GM21360 (cell line): ENCODE data around the gene PAPOLG.
"Not testable (repeated sequence)": the region's sequence is repeated elsewhere in the genome, so short reads cannot be mapped to it uniquely, and the experiment has no call there.

Source experiments
- ATAC-seq: cut with Tn5 transposase; IDR thresholded peaks from one replicate; pipeline ENCODE4 v1.9.1; 2021; ENCODE audit warnings: mild to moderate bottlenecking, moderate library complexity; ENCODE audit not compliant: unreplicated experiment

Gene PAPOLG

DNA sequence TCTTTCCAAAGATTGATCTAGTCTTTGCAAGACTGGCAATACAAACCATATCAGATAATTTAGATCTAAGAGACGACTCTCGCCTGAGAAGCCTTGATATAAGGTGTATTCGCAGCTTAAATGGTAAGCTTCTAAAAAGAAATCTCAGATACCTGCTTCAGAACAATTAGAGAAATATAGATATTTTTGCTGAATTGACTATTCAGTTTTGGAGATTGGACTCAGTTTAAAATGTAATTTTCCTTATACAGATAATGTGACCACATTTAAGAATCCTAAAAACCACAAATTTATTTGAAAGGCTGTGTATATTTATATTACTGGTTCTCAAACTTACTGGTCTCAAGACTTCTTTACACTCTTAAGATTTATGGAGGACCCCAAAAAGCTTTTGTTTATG lies 15.4 kb downstream of the PAPOLG start:
- ATAC-seq = no peak

DNA sequence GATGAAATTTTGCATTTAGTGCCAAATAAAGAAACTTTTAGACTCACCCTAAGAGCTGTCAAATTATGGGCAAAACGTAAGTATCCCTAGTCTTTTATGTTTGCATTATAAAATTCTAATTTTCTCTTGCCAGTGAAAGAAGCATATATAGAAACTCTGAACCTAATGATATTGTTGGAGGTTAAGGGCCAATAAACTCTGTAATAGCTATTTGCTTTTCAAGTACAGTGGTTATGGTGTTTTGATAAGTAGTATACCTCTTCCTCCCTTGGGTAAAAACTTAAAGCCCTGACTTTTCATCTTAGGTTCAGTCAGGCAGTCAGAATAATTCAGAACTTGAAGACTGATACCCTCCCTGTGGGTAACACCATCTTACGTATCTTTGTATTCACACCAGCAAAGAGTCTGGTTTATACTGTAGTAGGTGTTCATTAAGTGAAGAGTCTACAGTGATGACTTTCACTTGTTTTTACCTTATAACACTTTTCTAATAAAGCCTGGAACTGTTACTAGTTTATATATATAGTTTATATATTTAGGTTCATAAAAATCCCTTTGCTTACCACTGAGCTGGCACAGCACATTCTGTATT lies 19.1 kb downstream of the PAPOLG start:
- ATAC-seq = no peak

DNA sequence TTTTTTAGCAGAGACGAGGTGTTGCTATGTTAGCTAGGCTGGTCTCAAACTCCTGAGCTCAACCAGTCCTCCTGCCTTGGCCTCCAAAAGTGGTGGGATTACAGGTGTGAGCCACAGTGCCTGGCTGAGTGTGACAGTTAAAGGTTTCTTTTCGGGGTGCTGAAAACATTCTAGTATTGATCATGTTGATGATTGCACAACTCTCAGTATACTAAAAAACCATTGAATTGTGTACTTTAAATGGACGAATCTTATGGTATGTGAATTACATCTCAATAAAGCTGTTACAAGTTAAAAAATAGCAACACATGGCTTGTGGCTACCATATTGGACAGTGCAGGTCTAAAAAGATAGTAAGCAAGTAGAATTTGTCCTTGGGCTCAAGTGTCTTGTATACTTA lies 22.3 kb downstream of the PAPOLG start:
- ATAC-seq = no peak

DNA sequence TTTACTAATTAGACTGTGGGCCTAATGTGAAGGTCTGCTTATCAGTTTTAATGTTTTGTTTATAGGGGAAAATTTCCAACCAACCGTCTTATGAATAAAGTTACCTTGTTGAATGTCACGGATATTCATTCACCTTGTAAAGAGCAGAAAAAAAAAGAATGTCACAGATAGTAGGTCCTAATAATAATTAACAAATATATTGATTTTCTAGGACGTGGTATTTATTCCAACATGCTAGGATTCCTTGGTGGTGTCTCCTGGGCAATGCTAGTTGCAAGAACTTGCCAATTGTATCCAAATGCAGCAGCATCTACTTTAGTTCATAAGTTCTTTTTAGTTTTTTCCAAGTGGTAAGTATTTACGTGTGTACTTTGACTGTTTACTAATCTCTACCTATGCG lies 23.4 kb downstream of the PAPOLG start:
- ATAC-seq = no peak

DNA sequence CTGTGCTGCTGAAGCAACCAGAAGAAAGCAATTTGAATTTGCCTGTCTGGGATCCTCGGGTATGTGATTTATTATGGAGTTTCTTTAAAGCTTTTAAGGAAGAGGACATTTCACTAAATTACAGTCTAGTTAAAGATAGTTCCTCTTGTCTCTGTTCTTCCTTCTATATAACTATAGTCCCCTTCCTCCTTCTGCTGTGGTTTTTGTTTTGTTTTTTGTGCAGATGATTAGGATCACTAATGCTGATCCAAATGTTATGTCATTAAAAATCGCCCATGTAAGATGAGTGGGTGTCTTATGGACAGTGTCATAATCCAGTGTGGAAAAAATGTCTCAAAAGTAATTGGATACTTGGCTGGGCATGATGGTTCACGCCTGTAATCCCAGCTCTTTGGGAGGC lies 24.7 kb downstream of the PAPOLG start:
- ATAC-seq = no peak

DNA sequence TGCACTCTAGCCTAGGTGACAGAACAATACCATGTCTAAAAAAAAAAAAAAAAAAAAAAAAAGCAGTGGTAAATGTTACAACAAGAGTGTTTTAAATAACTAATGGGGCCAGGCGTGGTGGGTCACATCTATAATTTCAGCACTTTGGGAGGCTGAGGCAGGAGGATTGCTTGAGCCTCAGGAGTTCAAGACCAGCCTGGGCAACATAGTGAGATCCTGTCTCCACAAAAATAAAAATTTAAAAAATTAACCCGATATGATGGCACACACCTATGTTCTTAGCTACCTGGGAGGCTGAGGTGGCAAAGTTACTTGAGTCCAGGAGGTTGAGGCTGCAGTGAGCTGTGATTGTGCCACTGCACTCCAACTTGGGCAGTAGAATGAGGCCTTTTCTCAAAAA lies 37.1 kb downstream of the PAPOLG start:
- ATAC-seq = no peak

DNA sequence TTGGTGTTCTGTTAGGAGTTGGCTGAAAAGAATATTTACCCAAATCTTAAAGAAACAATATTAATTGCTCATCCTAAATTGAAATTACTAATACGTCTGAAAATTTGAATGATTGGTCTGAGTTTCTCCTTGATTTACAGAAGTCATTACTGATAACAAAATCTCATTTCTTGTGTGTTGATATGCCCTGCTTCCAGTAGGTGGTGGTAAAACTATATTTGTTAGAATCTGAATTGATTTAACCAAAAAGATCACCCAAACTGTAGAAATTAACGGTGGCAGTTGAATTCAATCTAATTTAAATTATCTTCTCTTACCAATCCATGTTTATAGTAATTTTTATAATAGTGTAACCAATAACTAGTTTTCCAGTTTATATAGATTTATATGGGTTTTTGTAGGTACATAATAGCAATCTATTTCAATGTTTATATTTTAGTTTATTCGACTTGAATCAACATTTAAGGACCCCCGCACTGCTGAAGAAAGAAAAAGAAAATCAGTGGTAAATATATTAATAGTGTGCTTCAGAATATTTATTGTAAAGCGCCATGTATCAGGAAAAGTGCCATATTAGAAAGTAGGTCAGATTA lies 38.3 kb downstream of the PAPOLG start:
- no peak for ATAC-seq

DNA sequence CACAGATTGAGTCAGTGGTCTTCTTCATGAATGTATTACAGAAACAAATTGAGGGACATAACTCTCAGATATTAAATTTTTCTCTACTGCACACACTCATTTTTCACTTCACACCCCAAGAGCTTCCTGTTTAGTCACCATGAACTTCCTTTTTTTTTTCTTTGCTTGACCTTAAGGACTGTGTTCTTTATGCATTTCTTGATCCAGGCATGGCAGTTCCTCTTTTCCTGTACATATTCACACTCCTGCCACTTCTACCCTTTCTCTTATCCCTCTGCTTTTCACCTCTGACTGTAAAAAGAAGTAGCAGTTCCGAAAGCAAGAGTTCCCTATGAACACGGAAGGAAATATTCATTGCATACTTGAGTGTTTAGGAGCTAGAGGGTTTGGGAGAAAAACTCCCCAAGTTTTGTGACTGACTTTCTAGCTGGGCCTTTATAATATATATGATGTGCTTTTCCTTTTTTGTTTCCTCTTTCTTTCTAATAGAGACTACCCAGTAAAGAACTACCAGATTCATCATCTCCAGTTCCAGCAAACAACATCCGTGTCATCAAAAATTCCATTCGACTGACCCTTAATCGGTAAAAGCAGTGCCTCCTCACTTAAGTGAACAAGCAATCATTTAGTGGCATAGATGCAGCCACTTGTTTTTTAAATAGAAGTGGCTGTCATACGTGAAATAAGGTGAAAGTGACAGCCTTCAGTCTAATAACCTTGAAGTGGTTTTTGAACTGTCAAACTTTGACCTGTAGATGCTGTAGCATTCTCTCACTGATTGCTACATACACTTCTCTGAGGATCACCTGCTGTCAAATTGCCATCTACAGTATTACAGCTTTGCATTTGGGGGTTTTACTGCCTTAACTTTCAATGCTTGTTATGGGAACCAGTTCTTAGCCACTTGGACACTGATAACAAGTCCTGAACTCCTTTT lies 40.8 kb downstream of the PAPOLG start:
- no peak for ATAC-seq

DNA sequence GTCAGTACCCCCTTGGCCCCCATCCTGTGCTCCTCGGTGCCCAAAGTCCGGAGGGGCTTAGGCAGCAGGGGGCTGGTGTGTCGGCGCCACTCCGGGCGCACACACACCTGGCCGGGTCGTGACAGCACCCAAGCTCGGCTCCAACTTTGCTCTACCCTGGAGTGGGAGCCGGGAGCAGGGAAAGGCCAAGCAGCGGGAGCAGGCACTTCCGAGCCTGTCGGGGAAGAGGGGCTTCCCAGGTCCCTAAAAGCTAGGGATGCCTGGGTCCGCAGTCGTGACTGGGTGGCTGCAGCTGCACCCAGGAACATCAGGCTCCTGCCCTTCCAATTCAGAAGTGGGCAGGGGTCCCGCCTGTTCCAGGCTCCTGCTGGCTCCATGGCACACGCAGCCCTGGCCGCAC lies 48.4 kb downstream of the PAPOLG start:
- no peak for ATAC-seq

DNA sequence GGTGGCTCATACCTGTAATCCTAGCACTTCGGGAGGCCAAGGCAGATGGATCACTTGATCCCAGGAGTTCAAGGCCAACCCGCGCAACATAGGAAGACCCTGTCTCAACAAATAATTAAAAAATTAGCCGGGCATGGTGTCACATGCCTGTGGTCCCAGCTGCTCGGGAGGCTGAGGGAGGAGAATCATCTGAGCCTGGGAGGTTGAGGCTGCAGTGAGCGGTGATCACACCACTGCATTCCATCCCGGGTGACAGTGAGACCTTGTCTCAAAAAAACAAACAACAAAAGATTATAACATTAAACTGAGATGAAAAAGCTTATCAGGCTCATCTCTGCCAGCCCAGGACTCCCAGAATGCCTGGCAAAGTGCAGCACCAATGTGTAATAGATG lies 50.5 kb downstream of the PAPOLG start:
- no peak for ATAC-seq

DNA sequence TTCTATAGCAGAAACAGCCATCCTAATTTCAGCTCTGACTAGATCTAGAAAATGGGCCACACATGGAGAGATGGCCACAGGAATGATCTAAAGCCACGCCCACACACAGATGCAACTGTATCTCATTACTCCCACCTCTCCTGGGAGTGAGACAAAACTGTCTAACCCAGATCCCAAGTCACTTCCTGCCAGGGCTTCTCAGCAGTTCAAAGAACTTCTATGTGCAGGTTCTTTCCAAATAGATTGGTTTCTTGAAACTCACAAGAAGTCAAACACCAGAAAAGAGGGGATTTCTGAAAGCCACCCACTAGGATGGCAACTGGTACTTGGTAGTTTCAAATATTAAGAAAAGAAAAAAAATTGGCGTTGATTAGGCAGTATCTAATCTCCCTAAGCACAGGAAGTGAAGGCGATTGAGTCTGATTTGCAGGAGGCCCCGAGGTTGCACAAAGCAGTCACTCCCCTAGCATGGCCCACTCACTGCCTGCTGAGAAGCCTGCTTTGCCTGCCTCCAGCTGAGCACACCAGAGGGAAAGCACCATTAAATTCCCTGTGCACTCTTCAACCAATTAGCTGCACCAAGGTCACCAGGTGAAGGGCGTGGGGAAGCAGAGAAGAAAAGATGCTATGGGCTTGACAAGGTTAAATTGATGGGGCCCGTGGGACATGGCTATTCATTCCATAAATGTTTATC lies 51.1 kb downstream of the PAPOLG start:
- ATAC-seq = peak; percentile 70

DNA sequence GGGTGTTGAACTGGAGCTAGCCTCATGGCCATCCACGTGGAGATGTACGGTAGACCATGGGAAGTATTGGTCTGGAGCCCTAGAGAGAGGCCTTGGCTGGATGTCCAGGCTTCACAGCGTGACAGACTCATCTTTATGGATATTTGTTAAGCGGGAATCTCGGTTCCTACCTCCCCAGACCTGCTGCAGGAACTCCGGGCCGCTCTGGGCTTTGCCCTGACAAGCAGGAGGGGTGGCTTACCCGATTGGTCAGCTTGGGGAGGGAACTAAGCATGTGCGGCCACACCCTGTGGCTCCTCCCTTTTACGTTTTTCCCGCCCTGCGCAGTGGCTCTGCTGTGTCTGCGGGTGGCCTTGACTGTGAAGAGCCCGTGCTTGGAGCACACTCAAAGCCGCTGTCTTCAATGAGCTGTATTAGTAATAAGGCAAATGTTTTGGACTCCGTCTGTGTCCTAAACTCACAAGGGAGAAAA lies 52.3 kb downstream of the PAPOLG start:
- ATAC-seq = no peak

DNA sequence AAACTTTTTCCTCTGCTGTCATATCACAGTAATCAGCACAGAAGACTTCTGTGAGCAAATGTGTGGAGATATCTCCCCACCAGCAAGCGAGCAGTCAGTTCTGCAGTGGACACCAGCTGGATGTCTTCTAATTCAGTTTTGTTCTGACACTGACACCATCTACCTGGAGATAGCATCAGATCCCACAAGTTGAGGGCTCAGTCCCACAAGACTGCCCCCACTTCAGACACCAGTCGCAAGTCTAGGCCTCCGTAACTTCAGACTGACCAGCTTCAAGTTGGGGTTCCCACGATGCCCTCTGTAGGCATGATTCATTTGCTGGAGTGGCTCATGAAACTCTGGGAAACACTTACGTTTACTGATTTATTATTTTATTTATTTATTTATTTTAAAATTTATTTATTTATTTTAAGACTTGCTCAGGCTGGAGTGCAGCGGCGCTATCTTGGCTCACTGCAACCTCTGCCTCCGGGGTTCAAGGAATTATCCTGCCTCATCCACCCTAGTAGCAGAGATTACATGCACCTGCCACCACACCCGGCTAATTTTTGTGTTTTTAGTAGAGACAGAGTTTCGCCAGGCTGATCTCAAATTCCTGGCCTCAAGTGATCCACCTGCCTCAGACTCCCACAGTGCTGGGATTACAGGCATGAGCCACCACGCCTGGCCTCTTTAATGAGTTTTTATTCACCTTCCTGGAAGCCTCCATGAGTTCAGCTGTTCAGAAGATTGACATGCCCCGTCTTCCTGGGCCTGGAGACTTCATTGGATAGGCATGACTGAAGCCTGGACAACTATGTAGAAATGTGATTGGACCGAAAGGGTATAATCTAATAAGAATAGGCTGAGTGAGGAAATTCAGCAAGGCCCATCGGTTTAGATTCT lies 55.7 kb downstream of the PAPOLG start:
- no peak for ATAC-seq

DNA sequence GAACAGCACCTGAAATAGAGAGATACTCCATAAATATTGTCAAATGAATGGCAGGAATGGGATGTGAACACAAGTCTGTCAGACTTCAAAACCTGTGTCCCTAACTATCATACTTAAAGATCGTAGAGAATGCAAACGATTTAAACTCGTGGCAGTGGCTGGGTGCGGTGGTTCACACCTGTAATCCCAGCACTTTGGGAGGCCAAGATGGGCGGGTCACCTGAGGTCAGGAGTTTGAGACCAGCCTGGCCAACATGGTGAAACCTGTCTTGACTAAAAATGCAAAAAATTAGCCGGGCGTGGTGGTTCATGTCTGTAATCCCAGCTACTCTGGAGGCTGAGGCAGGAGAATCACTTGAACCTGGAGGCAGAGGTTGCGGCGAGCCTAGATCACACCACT lies 61.1 kb downstream of the PAPOLG start:
- ATAC-seq = not testable (repeated sequence)

DNA sequence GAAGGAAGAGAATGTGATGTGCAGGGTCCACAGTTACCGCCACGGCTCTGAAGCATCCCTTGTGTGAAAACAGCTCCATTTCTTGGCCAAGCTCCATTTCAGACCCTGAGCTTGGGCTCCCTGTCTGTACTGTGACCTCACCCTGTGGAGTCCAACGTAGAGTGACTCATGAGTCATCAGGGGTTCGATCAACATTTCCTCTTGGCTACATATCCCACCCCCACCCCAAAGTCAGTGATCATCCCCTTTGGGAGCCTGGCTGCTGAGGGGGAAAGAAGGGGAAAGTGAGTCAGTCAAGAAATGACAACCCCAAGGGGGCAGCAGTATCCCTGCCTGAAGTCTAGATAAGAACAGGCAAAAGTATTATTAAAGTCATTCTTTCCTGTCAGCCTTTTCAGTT lies 62.2 kb downstream of the PAPOLG start:
- no peak for ATAC-seq

DNA sequence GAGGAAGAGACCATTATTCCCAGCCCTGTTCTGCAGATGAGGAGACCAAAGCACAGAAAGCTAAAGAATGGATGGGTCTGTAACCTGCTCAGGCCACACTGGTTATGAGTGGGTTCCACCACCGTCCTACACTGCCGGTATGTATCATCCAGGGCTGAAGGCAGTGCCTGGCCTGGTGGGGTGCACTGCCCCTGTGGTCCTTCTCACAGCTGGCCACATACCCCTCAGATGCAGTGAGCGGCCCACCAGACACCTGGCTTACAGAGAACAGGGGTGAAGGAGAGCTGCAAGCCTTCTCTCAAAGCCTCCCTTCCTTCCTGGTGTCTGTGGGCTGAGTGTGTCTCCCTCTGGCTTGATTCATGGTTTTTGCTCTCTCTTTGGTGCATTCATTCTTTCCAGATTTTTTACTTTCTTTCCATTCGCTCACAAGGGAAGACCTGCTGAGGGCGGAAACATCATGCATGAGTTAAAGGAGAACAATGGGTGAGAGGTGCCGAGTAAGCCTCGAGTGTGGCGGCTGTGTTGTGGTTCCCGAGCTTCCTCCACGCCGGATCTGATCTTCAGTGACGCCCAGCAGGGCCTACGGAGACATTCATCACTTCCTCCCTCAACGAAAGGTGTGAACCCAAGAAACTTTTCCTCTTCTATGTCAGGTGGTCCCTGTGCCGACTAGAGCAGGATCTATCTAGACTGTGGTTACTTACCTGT lies 63.2 kb downstream of the PAPOLG start:
- no peak for ATAC-seq

DNA sequence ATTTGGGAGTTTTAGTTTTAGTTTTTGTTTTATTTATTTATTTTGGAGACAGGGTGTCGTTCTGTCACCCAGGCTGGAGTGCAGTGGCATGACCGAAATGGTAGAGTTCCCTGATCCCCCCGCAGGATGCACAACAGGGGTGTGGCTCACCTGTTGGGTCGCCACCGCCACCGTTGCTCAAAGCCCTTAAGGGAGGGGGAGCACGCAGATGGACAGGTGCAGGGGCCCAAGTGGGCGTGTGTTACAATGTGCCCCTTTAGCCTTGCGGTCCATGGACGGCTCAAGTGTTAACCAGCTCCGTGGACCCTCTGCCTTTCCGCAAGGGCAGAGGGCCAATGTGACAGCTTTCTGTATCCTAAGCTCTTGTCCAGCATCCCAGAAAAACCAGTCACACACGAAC lies 63.9 kb downstream of the PAPOLG start:
- no peak for ATAC-seq

DNA sequence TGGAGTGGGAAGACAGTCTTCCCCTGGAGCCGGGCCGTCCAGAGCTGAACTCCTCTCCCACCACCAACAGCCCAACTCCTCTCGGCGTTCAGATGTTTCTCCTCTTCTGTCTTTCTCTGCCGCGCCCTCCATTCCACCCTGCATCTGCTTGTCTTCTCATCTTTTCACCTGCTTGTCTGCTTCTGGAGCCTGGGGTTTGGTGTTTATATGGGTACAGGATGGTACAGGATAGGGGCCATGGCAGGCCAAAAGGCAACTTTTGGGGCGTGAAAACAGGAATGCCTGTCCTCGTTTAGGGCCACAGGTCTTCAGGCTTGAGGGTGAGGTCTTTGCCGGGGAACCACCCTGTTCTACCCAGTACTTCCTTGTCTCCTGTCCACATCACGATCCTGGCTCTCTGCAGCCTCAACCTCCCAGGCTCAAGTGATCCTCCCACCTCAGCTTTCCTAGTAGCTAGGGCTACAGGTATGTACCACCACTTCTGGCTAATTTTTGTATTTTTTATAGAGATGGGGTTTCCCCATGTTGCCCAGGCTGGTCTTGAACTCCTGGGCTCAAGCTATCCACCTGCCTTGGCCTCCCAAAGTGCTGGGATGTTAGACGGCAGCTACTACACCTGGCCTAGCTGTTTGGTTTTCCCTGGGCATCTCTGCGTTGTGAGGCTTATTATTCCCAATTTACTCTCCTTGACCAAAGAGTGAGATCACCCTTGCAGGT lies 64.5 kb downstream of the PAPOLG start:
- ATAC-seq = no peak

DNA sequence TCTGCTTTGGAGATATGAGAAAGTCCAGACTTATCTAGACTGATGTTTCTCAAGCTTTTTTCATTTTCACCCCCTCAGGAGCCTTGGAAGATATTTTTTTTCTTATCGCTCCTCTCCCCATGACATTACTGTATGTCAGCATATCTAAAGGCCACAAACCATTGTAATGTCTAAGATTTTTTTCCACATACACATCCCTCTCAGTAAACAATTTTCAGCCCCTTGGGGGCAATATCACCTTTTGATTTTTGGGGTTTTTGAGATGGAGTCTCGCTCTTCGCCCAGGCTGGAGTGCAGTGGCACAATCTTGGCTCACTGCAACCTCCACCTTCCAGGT lies 65.0 kb downstream of the PAPOLG start:
- no peak for ATAC-seq
